Activated gamma-delta T cell treated with Interleukin-2 at 50 U/mL for 16 hours (primary cell): Measurements from ENCODE around the gene FGFR2.

Source experiments
- DNase-seq: peaks from one replicate; pipeline ENCODE4 v3.0.0-alpha.2; 2020

The FGFR2 gene

DNA sequence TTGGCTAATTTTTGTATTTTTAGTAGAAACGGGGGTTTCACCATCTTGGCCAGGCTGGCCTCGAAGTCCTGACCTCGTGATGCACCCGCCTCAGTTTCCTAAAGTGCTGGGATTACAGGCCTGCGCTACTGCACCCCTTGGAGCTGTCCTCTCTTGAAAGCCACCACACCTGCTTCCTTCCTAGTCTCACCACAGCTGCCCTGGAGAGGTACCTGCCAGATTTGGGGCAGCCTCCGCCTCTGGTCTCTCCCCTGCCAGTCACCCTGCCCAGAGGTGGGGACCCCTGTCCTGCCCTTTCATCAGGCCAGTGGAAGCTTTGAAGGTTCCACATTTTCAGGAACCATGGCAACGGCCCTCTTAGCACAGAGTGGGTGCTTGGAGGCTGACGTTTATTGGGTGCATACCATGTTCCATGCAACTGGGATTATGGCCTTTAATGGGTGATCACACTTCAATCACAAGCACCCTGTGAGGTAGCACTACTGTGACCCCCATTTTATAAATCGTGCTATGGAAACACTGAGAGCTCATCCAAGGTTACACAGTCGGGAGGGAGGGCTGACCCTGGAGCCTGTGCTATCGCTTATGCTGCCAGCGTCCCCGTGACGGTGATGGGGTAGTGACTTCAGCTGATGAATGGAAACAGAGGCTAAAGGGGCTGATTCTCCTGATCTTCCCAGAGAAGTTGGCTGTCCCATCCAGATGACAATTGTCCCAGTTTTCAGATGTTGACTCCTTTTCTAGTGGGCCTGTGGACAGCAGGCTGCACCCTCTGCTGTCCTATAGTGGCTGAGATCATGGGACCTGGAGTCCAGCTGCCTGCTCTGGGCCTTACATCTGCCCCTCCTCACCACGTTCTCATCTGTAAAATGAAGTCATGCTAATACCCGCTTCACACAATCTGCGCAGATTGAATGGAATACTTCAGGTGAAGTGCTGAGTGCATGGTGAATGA lies 11.5 kb upstream of the FGFR2 start:
- DNase-seq: no peak

DNA sequence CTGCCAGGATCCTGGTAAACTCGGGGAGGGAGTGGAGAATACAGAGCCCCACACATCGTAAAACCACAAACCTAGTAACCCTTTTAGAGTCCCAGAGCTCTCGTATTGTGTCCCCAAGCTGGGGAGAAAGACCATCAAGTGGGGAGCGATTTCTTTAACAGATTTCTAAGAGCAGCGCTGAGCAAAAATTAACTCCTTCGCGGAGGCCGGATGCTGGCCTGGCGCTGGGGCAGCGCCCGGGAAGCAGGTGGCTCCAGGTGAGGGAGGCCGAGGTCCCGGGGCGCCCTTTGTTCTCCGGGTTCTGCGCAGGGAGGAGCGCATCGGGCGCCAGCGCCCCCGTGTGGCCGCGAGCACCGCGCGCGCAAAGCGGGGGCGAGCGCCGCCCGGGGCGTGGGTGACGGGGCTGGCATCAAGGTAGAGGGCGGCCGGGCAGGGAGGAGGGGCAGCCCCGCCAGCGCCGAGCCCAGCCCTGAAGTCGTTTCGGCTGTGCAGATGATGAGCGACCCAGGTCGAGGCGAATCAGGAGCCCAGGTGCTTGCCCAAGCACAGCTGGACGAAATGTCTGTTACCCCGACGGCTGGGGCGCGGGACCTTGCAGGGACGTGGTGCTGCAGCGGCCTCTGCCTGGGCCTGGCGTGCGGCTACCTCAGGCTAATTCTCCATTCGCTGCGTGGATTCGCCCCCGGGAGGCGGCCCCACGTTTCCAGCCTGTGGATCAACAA lies 10.4 kb upstream of the FGFR2 start:
- DNase-seq: no peak

DNA sequence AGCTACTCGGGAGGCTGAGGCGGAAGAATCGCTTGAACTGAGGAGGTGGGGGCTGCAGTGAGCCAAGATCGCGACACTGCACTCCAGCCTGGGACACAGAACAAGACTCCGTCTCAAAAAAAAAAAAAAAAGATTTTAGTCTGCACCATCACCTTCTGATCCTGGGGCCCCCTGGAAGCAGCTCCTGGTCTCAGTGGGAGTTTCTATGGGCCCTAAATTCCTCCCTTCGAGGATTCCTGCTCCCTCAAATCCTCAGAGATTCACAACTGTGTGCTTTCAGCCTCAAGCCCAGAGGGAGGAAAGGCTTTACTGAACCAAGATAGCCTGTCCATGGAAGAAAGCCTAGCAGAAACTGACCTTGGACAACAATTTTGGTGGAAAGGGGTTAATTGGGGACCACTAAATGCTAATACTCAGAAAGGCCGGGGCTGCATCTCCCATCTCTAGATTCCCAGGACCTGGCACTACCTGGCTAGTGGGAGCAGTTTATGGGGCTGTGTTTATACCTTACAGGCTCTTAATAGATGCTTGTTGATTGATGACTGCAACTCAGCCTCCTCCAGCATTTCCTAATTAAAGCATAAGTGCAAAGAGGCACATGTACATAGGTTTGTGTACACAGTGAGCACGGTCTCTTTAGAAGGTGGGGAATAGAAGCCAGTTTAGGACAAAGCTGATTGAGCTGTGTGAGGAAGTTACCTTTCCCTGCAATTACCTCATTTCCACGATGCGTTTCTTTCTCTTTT lies 9.2 kb upstream of the FGFR2 start:
- DNase-seq: no peak

DNA sequence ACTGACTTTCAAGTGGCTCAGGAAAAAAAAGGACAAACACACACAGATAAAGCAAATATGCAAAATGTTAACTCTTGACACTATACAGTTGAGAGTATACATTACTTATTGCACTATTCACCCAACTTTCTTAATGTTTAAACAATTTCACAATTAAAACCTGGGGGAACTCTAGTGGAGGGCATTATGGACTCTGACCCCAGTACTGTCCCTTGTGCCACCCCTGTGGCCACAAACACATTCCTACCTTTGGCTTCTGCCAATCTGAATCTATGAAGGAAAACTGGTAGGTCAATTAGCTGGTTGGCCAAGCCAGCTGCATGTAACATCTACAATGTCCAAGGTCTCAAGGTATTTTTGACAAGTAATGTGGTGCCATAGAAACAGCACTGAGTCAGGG lies 7.5 kb upstream of the FGFR2 start:
- no peak for DNase-seq

DNA sequence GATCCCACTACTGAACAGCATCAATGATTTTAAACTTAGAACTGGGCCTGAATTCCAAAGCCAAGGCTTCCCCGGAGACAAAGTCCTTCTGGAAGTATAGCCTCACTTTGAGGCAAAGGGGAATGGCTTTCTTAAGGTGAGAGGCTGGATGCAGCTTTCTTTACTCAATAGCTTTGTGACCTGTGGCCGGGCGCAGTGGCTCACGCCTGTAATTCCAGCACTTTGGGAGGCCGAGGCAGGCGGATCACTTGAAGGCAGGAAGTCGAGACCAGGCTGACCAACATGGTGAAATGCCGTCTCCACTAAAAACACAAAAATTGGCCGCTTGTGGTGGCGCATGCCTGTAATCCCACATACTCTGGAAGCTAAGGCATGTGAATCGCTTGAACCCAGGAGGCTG lies 3.2 kb upstream of the FGFR2 start:
- DNase-seq: no peak

DNA sequence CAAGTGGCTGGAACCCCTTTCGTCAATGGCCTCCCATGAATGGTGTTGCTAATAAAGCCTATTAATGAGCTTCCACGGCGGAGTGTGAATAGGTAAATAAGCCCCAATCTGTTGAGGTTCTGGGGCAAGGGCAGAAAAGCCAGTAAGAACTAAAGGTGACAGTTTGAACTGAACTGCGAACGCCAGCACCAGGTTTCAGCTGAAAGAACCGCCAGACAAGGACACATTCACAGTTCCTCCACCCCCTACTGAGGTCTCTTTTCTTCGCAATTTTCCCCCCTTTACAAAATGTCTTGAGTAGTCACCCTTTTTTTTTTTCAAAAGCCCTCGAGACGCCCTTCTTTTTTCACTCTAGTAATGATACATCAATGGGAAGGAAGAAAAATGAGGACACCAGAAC lies 2.4 kb upstream of the FGFR2 start:
- DNase-seq: no peak

DNA sequence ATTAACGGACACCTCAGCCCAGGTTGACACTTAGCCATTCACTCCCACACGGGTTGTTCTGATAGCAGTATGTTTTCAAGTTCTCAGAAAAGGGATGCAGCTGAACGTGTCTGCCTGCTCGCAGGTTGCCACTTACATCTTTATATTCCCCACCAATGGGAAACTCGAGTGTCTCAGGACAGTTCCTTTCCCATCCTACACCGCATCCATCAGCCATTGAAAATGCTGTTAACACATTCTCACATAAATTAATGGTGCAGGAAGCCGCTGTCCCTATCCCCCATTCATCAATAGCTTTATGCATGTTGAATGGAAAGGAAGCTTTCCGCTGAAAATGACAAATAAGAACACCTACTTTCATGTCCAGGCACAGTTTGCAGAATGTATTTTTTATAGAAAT lies 1.7 kb upstream of the FGFR2 start:
- no peak for DNase-seq

DNA sequence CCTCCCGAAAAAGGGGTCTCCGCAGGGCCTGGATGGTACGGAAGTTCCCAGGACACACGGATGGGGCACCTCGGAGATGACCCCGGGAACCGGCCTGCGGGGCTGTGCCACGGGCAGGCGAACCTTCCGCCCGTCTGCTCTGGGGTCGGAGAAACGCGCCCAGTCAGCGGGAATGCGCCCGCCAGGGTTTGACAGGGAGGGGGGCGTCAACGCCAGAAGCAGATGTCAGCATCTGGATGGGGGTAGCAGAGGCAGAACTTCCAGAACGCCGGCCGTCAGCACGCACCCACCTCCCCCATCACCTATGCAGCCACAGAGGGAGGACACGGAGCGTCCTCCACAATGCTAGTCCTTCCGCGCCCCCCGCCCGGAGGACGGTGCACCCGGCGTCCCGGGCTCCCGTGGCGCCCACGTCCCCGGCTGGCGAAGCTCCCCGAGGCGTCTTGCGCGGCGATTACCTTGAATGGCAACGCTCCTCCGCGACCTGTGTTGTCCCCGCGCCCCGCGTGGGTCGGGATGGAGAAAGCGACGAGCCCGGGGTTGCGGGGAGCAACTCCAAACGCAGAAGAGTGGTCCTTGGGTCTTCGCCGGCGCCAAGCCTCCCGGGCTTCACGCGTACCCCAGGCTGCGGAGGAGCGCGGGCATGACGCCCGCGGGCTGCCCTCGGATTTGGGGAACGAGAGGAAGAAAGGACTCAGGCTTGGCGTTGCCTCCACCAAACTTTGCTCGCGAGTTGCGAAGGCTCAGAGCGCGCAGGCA lies 561 bp downstream of the FGFR2 start:
- DNase-seq: no peak

DNA sequence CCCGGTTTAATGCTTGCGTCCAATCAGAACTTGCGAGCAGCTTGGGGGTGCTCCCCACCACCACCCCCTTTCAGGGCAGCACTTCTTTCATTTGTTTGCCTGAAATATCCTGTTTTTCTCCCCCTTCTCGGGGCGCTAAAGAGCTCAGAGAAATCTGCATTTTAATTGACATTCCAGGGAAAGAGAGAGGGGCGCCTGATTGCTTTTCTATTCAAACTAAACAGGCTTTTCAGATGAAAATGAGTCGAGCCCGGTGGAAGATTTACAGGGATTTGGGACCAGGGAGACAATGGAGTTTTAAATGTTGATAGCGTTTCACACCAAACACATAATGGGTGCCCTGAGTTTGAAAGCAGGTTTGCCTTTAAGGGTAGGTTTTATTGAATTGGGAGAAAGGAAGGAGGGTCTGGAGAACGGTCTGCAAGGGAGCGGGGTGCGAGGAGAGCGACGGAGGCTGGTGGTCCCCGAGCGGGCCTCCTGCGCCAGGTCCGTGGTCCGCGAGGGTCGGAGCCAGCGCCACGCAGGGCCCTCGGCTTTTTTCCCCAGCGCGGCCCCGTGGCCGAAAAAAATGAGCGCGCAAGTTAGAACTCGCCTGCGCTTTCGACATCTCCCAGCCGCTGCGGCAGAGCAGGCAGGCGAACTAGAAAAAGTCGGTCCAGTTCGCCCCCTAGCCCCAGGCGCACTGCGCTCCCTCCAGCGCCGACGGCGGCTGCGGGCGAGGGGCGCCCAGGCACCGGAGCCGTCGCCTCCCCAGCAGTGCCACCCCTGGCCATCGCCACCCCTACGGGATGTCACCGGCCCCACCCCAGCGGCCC lies 1.3 kb downstream of the FGFR2 start:
- no peak for DNase-seq

DNA sequence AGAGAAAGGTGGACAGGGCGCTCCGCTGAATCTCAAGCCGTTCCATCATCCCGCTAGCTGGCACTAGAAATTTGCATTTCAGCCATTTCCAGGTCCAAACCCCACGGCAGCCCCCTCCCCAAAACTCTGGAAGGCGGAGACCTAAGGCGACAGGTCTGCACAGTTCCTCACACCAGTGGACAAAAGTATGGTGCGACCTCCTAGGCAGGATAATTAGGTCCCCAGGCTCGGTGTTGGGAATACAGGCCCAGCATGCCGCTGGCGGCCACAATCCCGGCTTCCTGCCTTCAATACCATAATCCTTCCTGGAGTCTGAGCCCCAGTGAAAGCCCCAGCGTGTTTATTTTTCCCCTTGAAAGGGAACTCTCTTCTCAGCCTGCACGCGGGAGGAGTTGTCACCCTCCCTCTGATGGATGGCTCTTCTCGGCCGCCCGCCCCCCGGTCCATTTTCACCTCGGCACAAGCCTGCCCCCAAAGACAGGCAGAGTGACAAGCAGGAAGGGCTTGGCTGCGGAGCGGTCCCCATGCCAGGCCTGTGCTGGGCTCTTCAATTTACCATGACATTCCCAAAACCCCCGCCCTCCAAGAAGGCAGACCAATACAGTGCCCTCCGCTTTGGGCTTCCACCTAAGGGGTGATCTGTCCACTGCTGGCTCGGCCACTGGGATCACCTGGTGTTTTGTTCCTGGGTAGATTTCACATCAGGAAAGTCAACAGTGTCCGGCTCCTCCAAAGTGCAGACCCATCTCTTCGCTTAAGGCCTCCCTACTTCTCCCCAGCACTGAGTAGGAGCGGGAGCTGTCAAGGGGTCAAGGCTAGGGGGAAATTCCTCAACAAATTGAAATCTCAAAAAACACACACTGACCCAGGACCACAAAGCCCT lies 2.2 kb downstream of the FGFR2 start:
- no peak for DNase-seq

DNA sequence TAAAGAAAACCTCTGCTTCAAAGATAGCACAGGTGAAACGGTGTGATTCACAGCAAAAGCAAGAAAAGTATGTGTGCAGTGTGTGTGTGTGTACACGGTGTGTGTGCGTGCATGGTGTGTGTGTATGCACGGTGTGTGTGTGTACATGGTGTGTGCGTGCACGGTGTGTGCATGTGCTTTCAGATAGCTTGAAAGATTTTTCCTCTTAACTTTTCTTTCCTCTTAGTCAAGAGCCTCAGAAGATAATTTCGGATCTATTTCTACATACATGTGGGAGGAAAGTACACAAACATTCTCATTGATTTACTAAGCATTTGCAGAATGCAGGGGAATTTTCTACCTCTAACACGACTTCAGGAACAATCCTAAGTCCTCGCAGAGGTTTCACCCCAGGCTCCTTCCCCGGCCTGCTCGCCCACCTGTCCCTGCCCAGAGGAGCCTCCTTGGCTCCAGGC lies 2.9 kb downstream of the FGFR2 start:
- DNase-seq: no peak

DNA sequence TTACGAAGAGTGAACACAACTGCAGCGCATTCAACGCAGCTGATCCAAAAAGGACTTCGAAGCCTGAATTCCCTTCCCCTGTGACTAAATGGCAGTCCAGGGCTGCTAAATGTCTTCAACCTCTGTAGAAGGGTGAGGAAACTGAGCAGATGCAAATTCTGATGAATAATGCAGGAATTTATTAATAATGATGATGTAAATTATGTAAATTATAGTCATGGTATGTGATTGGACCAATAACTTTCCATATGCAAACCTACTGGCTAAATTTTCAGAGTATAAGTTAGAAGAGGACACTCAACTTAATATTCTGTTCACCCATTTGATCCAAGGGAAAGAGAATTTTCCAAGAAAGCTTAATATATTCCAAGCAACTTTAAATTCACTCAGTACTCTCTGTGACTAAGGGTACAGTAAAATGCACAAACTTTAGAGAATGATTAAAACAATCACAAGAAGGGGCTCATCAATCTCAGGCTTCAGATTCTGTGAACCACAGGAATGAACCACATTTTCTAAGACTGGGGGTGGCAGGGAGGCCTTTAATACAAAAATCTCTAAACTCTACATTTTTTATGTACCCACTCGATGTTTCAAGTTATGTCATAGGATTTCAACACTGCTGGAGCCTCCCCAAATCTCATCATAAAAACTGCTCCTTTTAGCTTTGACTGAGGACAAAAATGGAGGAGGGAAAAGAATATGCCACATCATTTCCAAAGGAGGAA lies 3.5 kb downstream of the FGFR2 start:
- DNase-seq: no peak

DNA sequence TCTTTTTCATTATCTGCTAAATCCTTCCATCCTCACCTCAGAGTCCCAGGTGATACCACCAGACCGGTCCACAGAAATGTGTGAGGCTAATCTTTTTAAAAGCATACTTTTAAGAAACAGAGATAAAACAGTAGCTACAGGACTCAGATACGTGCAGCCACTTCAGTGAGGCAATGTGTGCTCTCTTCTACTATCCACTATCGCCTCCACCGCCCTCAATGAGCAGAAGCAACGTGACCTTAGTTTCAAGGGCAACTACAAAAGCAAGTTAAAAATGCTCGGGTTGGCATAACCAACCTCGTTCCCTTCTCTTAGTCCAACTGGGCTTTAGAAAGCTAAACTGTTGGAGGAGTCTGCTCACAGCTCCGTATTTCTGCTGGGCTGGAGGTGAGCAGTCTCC lies 4.2 kb downstream of the FGFR2 start:
- DNase-seq: no peak

DNA sequence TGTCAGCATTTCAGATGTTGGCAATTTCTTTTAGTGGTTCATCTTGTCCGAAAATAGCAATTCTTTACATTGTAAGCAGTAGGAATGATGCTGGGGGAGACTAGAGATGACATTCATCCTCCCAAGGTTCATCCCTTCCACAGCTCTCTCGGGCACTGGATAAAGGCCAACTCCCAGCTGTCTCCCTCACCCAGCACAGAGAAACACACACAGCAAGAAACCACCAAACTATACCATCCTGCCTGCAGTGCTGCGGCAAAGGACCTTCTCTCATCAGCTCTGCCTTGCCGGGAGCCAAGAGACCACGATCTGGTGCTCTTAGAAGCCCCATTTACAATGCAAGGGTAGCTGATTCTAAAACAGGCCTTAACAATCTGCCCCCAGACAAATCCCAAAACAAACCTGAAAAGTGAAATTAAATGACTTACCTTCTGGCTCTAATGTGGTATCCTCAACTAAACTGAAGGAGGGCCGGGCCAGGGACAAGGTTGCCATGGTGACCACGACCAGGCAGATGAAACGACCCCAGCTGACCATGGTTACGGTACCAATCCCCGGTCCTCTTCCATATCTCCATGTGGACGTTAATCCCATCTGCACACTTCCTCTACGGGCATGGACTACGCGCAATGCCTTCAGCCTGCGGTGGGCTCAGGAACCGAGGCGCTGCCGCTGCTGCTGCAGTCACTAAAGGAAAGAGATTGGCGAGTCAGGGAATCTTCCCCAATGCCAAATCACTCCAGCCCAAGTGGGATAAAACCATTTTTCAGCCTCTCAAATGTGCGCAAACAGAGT lies 4.8 kb downstream of the FGFR2 start:
- DNase-seq: no peak

DNA sequence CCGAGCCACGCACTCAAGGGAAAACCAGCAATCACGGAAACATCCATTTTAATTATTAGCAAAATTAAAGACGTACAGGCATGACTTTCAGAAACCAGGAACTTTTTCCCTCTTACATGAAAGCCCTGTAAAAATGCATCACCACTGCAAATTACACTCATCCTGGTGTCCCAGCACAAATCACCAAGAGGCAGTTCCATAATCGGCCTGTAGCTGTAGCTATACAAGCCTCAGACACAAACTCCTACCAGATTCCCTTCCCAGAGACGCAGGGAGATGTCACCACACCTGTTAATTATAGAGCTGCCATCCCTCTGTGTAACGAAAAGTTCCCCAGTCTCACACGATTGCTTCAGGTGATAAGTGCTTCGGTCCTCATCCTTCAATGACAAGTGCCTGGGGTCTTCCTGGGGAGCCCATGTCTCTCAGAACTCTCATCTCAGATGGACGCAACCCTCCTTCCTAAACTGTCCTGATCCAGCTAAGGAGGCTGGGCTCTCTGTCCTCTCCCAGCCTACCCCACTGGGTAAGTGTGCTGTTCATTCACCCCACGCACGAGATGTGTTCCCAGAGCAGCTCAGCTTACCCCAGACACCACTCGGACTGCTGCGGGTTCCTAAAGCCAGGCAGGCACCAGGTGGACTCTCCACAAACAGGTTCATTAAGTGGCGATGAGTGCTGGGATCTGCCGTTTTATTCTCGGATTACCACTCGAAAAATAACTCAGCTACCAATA lies 5.9 kb downstream of the FGFR2 start:
- no peak for DNase-seq

DNA sequence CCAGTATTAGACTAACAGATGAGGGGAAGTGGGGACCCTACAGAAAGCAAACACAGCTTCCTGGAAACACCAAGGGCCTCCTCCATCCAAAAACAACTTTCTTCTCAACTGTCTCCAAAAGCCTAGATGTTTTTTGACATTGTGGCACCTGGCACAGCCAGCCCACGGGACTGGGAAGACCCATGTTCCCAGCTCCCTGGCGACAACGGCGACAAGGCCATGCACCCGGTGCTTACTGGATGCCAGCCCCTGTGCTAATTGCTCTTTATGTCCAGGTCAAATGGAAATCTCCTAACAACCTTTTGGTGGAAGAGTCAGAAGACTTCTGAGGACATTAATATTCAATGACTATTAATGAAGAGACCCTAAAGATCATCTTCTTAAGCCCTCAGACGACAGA lies 7.1 kb downstream of the FGFR2 start:
- no peak for DNase-seq

DNA sequence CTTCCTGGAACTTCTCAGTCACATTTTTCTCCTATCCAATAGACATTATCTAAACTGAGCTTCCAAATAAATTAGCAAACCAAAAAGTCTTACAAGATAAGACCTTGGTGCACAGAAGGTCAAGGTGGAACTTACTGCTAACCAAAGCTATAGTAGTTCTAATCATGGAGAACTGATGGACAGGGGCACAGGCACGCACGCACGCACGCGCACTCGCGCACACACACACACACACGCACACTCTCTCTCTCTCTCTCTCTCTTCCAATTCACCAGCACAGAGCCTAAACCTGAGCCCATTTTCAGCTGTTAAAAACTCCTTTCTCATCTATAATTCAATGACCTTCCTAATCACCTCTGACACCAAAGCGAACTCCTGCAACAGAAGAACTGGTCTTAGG lies 7.5 kb downstream of the FGFR2 start:
- DNase-seq: no peak

DNA sequence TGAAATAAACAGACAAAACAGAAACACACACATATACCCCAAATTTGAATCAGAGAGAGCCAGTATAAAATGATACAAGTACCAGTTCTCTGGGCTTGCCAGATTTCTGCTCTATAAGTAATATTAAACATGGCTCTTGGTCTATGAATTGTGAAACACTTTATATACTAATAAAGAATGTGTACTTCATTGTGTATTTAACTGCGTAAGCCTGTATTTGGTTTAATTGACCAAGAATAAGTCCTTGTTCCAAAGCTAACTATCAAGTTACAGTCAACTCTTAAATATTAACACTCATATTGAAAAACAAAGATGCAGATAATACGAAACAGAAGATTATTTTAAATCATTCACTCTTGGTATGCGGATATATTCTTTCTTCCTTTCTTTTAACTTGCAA lies 8.7 kb downstream of the FGFR2 start:
- DNase-seq: no peak
